ENCODE data around the gene ZNF69. TPM values are rescaled to one million over a fixed set of nuclear protein-coding genes. Genes with fewer than 3 reads are reported as not detected.
"Not testable (repeated sequence)": the region's sequence is repeated elsewhere in the genome, so short reads cannot be mapped to it uniquely, and the experiment has no call there.

ZNF69 gene
- 1 to 10 TPM; 2.2 to 9.6 (median 7.9) TPM for total RNA-seq
- 9.6 TPM for total RNA-seq (2013)
- 0.65 to 15.0 (median 3.2) reads per million in 29 experiments for total RNA-seq

GRCh38 chr19:11887611-11888531, at the start of gene ZNF69:
Gene ZNF69 (plus strand): TSS chr19:11887782. CDS start chr19:11887924, 142 bp downstream.
- Mint-ChIP-seq H3K4me1 (peaks cover 28 to 31% (median 29%) of the 10 kb centered on the region in 3 donors), H3K27me3 (no peaks in the 10 kb centered on the region), H3K27ac (peak within 1 kb of the TSS; percentile 85 to 91), H3K4me3 (peak within 1 kb of the TSS; percentile 89 to 94 (median 89)), H3K36me3 (no peaks in the 10 kb centered on the region), H3K9me3 (peaks cover 0 to 5% (median 3%) of the 10 kb centered on the region in 3 donors)
- peaks cover 0 to 24% of the 10 kb centered on the region in 2 experiments for H3K4me1 ChIP-seq (ENCODE audit: control insufficient read depth in 1 of 2, extremely low read depth in 1 of 2, insufficient read depth in 2 of 2, low read length in 2 of 2)
- H3K36me3 ChIP-seq (ENCODE audit: control insufficient read depth in 2 of 2, extremely low read depth in 1 of 2, insufficient read depth in 1 of 2, low read length in 1 of 2) = no peaks in the 10 kb centered on the region
- under 1% methylated on average over 46 of the region's 56 CpGs for WGBS (ENCODE audit: insufficient coverage)
- CTCF ChIA-PET = interaction anchor here in 1 of 2 donors (0.6 to 1.2 kb wide), 3 partner anchors 90 to 101 kb away, joined by 3 to 7 read pairs (median 4); partner anchors contain the start of gene ZNF491
- ATAC-seq (replicated peaks in 1 of 4) = peak; percentile 84 to 92 (median 89)
- H3K9me3 ChIP-seq = no peaks in the 10 kb centered on the region
- POLR2A ChIA-PET = no interaction called here
- H3K27ac ChIP-seq (ENCODE audit: low read length) = peak within 1 kb of the TSS; percentile 59
- peak; percentile 9 to 65 (median 44) for DNase-seq
- peak within 1 kb of the TSS; percentile 77 to 85 for H3K4me3 ChIP-seq (ENCODE audit: control insufficient read depth in 1 of 2, extremely low read depth in 1 of 2, low read length in 1 of 2)
- no peaks in the 10 kb centered on the region for H3K27me3 ChIP-seq (replicated peaks in 1 of 2; ENCODE audit: control insufficient read depth in 2 of 2, extremely low read depth in 1 of 2, insufficient read depth in 2 of 2, low read length in 1 of 2)

GRCh38 chr19:11843722-11844121, 43.9 kb upstream of the ZNF69 start:
- H3K36me3 ChIP-seq (ENCODE audit: control insufficient read depth in 2 of 2, extremely low read depth in 1 of 2, insufficient read depth in 1 of 2, low read length in 1 of 2) = no peaks in the 10 kb centered on the region
- H3K27ac ChIP-seq (ENCODE audit: low read length) = no peak overlapping the region
- no peaks in the 10 kb centered on the region for H3K27me3 ChIP-seq (replicated peaks in 1 of 2; ENCODE audit: control insufficient read depth in 2 of 2, extremely low read depth in 1 of 2, insufficient read depth in 2 of 2, low read length in 1 of 2)
- H3K36me3 Mint-ChIP-seq = no peaks in the 10 kb centered on the region
- H3K9me3 Mint-ChIP-seq = peaks cover 4 to 15% (median 6%) of the 10 kb centered on the region in 3 donors
- ATAC-seq (replicated peaks in 1 of 4) = no peak
- no peak overlapping the region for H3K4me3 Mint-ChIP-seq
- ChIA-PET CTCF (no interaction called here), POLR2A (no interaction called here)
- H3K4me3 ChIP-seq (ENCODE audit: control insufficient read depth in 1 of 2, extremely low read depth in 1 of 2, low read length in 1 of 2) = no peak overlapping the region
- no peak overlapping the region for H3K27ac Mint-ChIP-seq
- H3K9me3 ChIP-seq = no peaks in the 10 kb centered on the region
- peaks cover 2 to 9% of the 10 kb centered on the region in 2 experiments for H3K4me1 ChIP-seq (ENCODE audit: control insufficient read depth in 1 of 2, extremely low read depth in 1 of 2, insufficient read depth in 2 of 2, low read length in 2 of 2)
- H3K27me3 Mint-ChIP-seq = no peaks in the 10 kb centered on the region
- H3K4me1 Mint-ChIP-seq = peaks cover 10 to 13% (median 11%) of the 10 kb centered on the region in 3 donors
- WGBS (ENCODE audit: insufficient coverage) = 86% methylated on average over 2 of the region's 2 CpGs
- no peak for DNase-seq

GRCh38 chr19:11847615-11848014, 40.0 kb upstream of the ZNF69 start:
- Mint-ChIP-seq H3K4me3 (peak overlapping the region in 1 of 3 donors; percentile 84), H3K4me1 (peaks cover 24 to 36% (median 31%) of the 10 kb centered on the region in 3 donors), H3K36me3 (peaks cover 16% of the 10 kb centered on the region)
- H3K27me3 Mint-ChIP-seq; H3K4me3 ChIP-seq (ENCODE audit: control insufficient read depth in 1 of 2, extremely low read depth in 1 of 2, low read length in 1 of 2); POLR2A ChIA-PET; H3K27me3 ChIP-seq (replicated peaks in 1 of 2; ENCODE audit: control insufficient read depth in 2 of 2, extremely low read depth in 1 of 2, insufficient read depth in 2 of 2, low read length in 1 of 2); DNase-seq; H3K9me3 Mint-ChIP-seq; H3K9me3 ChIP-seq; H3K36me3 ChIP-seq (ENCODE audit: control insufficient read depth in 2 of 2, extremely low read depth in 1 of 2, insufficient read depth in 1 of 2, low read length in 1 of 2); ATAC-seq (replicated peaks in 1 of 4); CTCF ChIA-PET; H3K27ac Mint-ChIP-seq; H3K27ac ChIP-seq (ENCODE audit: low read length): not testable (repeated sequence)
- peaks cover 4 to 16% of the 10 kb centered on the region in 2 experiments for H3K4me1 ChIP-seq (ENCODE audit: control insufficient read depth in 1 of 2, extremely low read depth in 1 of 2, insufficient read depth in 2 of 2, low read length in 2 of 2)
- 83% methylated on average over 4 of the region's 6 CpGs for WGBS (ENCODE audit: insufficient coverage)

- Mint-ChIP-seq H3K36me3 (peaks cover 16% of the 10 kb centered on the region), H3K9me3 (peaks cover 0 to 5% (median 5%) of the 10 kb centered on the region in 3 donors), H3K4me1 (peaks cover 24 to 36% (median 31%) of the 10 kb centered on the region in 3 donors), H3K27ac (peak overlapping the region; percentile 86), H3K4me3 (peak overlapping the region; percentile 84 to 89 (median 85)), H3K27me3 (no peaks in the 10 kb centered on the region)
- Histone ChIP-seq H3K4me3 (ENCODE audit: control insufficient read depth in 1 of 2, extremely low read depth in 1 of 2, low read length in 1 of 2) (peak overlapping the region; percentile 79 to 80), H3K27ac (ENCODE audit: low read length) (peak overlapping the region; percentile 62), H3K4me1 (ENCODE audit: control insufficient read depth in 1 of 2, extremely low read depth in 1 of 2, insufficient read depth in 2 of 2, low read length in 2 of 2) (peaks cover 4 to 16% of the 10 kb centered on the region in 2 experiments), H3K36me3 (ENCODE audit: control insufficient read depth in 2 of 2, extremely low read depth in 1 of 2, insufficient read depth in 1 of 2, low read length in 1 of 2) (no peaks in the 10 kb centered on the region), H3K9me3 (no peaks in the 10 kb centered on the region), H3K27me3 (replicated peaks in 1 of 2; ENCODE audit: control insufficient read depth in 2 of 2, extremely low read depth in 1 of 2, insufficient read depth in 2 of 2, low read length in 1 of 2) (no peaks in the 10 kb centered on the region)
- ChIA-PET POLR2A (no interaction called here), CTCF (interaction anchor here in 1 of 2 donors (0.5 kb wide), 1 partner anchor 76 kb away, joined by 3 read pairs; no protein-coding TSS in a partner anchor)
- ATAC-seq (replicated peaks in 1 of 4) = no peak
- DNase-seq = no peak
- WGBS (ENCODE audit: insufficient coverage) = 31% methylated on average over 10 of the region's 11 CpGs
Measured at GRCh38 chr19:11848200-11848593, 39.4 kb upstream of the ZNF69 start.

- DNase-seq (peak; percentile 72 to 94 (median 87)), ATAC-seq (replicated peaks in 1 of 4) (peak; percentile 100)
- Histone ChIP-seq H3K27me3 (replicated peaks in 1 of 2; ENCODE audit: control insufficient read depth in 2 of 2, extremely low read depth in 1 of 2, insufficient read depth in 2 of 2, low read length in 1 of 2) (no peaks in the 10 kb centered on the region), H3K27ac (ENCODE audit: low read length) (peak within 1 kb of the TSS; percentile 62), H3K36me3 (ENCODE audit: control insufficient read depth in 2 of 2, extremely low read depth in 1 of 2, insufficient read depth in 1 of 2, low read length in 1 of 2) (no peaks in the 10 kb centered on the region), H3K9me3 (no peaks in the 10 kb centered on the region), H3K4me1 (ENCODE audit: control insufficient read depth in 1 of 2, extremely low read depth in 1 of 2, insufficient read depth in 2 of 2, low read length in 2 of 2) (peaks cover 4 to 16% of the 10 kb centered on the region in 2 experiments), H3K4me3 (ENCODE audit: control insufficient read depth in 1 of 2, extremely low read depth in 1 of 2, low read length in 1 of 2) (peak within 1 kb of the TSS; percentile 79 to 80)
- WGBS (ENCODE audit: insufficient coverage) = under 1% methylated on average over 50 of the region's 59 CpGs
- ChIA-PET CTCF (interaction anchor here in 1 of 2 donors (0.5 kb wide), 1 partner anchor 76 kb away, joined by 3 read pairs; no protein-coding TSS in a partner anchor), POLR2A (no interaction called here)
- Mint-ChIP-seq H3K4me1 (peaks cover 24 to 36% (median 31%) of the 10 kb centered on the region in 3 donors), H3K27ac (peak within 1 kb of the TSS; percentile 86), H3K27me3 (no peaks in the 10 kb centered on the region), H3K4me3 (peak within 1 kb of the TSS; percentile 84 to 89 (median 85)), H3K9me3 (peaks cover 0 to 7% (median 6%) of the 10 kb centered on the region in 3 donors), H3K36me3 (peaks cover 20% of the 10 kb centered on the region)
Measured at GRCh38 chr19:11848594-11849469, 38.8 kb upstream of the ZNF69 start, which contains the start of gene ZNF439. Gene ZNF439 (plus strand): TSS chr19:11848726. CDS start chr19:11848868, 142 bp downstream.

Measured in T-cell (primary cell).